Naive thymus-derived CD4-positive, alpha-beta T cell (primary cell): ENCODE measurements around the gene NFKBIA. TPM values are rescaled to one million over a fixed set of nuclear protein-coding genes. Genes with fewer than 3 reads are reported as not detected.

Source experiments
- ATAC-seq: fragments of 150-1000 bp; cut with Tn5 transposase; 2 replicates; pipeline ENCODE4 v1.10.0; 2021; ENCODE audit warnings: mild to moderate bottlenecking, moderate library complexity
- CTCF ChIA-PET: fragments of 350-600 bp; sonication (Branson Sonifier 250); formaldehyde crosslinking; loops from one replicate; lab custom pipeline; 2021; ENCODE audit warnings: antibody characterized with exemption; lab: Charles Lee
- POLR2A ChIA-PET: fragments of 350-600 bp; sonication (Branson Sonifier 250); formaldehyde crosslinking; loops from one replicate; lab custom pipeline; 2021; ENCODE audit warnings: antibody characterized with exemption, inconsistent platforms; lab: Charles Lee
- DNase-seq, 9 donors: peaks; one replicate each; pipeline versions ENCODE4 v3.0.0 to v3.0.0-alpha.2; 2020 to 2022; ENCODE audit warnings: mixed read lengths in 1 of 9
- H3K27ac ChIP-seq: one replicate; pipeline ENCODE4 v1.7.0; 2013; ENCODE audit warnings: mild to moderate bottlenecking, low read depth, low read length, moderate library complexity
- H3K27me3 ChIP-seq, 2 donors: one replicate each; pipeline ENCODE4 v1.7.0; 2013; ENCODE audit warnings: low read length in 2 of 2, mild to moderate bottlenecking in 2 of 2, moderate library complexity in 2 of 2; ENCODE audit not compliant: control insufficient read depth in 2 of 2, insufficient read depth in 2 of 2
- H3K36me3 ChIP-seq, 3 experiments: 1 replicate in 2 of 3; 2 replicates in 1 of 3; pipeline ENCODE4 v1.7.0; 2013; ENCODE audit warnings: low read length in 3 of 3, mild to moderate bottlenecking in 3 of 3, moderate library complexity in 1 of 3; ENCODE audit not compliant: insufficient read depth in 3 of 3, control insufficient read depth in 2 of 3
- H3K4me1 ChIP-seq, 2 donors: one replicate each; pipeline ENCODE4 v1.7.0; 2013; ENCODE audit warnings: low read length in 2 of 2, mild to moderate bottlenecking in 2 of 2, moderate library complexity in 1 of 2; ENCODE audit not compliant: control insufficient read depth in 2 of 2, insufficient read depth in 2 of 2
- H3K4me3 ChIP-seq: 2 replicates; pipeline ENCODE4 v1.7.0; 2013; ENCODE audit warnings: mild to moderate bottlenecking, low read length
- H3K9me3 ChIP-seq, 3 experiments: 1 replicate in 2 of 3; 2 replicates in 1 of 3; pipeline ENCODE4 v1.7.0; 2013; ENCODE audit warnings: low read length in 3 of 3; ENCODE audit not compliant: control insufficient read depth in 2 of 3
- H3K27ac Mint-ChIP-seq, 9 donors: one replicate each; pipeline ENCODE4 v1.8.0; 2020 to 2022; ENCODE audit warnings: mixed read lengths in 9 of 9, mild to moderate bottlenecking in 8 of 9, moderate library complexity in 5 of 9, inconsistent platforms in 2 of 9
- H3K27me3 Mint-ChIP-seq, 5 donors: one replicate each; pipeline ENCODE4 v1.8.0; 2021 to 2022; ENCODE audit warnings: mixed read lengths in 5 of 5, mild to moderate bottlenecking in 1 of 5
- H3K36me3 Mint-ChIP-seq, 5 donors: one replicate each; pipeline ENCODE4 v1.8.0; 2020 to 2022; ENCODE audit warnings: mixed read lengths in 5 of 5, mild to moderate bottlenecking in 3 of 5, inconsistent platforms in 1 of 5
- H3K4me1 Mint-ChIP-seq, 7 donors: one replicate each; pipeline ENCODE4 v1.8.0; 2020 to 2022; ENCODE audit warnings: mixed read lengths in 7 of 7, mild to moderate bottlenecking in 3 of 7, inconsistent platforms in 1 of 7
- H3K4me3 Mint-ChIP-seq, 10 donors: one replicate each; pipeline ENCODE4 v1.8.0; 2020 to 2022; ENCODE audit warnings: mild to moderate bottlenecking in 10 of 10, mixed read lengths in 10 of 10, moderate library complexity in 6 of 10, inconsistent platforms in 2 of 10
- H3K9me3 Mint-ChIP-seq, 11 donors: one replicate each; pipeline ENCODE4 v1.8.0; 2020 to 2022; ENCODE audit warnings: mixed read lengths in 11 of 11, mild to moderate bottlenecking in 4 of 11, inconsistent platforms in 1 of 11, moderate library complexity in 1 of 11
- intact Hi-C, 2 donors: fragments of 100-400 bp; cut with micrococcal nuclease; formaldehyde crosslinking; loops; one replicate each; pipeline ENCODE4 v1.15.1; 2023
- polyA plus RNA-seq, 2 donors: library from polyadenylated mRNA; unstranded; fragments of 300-500 nt; fragmentation: Illumina TruSeq; gene quantifications; one replicate each; pipeline ENCODE4 v1.2.3, GENCODE V29; 2021
- total RNA-seq, 6 experiments: library from RNA in 5 of 6; stranded (reverse) in 5 of 6; gene quantifications; 1 replicate in 5 of 6; 2 replicates in 1 of 6; pipeline ENCODE4 v1.2.3 and lab custom pipeline; 2021 to 2026

The NFKBIA gene
- total and polyA plus RNA-seq, 7 experiments from 2014 or later, result 144 to 1,533 (median 246) TPM

DNA sequence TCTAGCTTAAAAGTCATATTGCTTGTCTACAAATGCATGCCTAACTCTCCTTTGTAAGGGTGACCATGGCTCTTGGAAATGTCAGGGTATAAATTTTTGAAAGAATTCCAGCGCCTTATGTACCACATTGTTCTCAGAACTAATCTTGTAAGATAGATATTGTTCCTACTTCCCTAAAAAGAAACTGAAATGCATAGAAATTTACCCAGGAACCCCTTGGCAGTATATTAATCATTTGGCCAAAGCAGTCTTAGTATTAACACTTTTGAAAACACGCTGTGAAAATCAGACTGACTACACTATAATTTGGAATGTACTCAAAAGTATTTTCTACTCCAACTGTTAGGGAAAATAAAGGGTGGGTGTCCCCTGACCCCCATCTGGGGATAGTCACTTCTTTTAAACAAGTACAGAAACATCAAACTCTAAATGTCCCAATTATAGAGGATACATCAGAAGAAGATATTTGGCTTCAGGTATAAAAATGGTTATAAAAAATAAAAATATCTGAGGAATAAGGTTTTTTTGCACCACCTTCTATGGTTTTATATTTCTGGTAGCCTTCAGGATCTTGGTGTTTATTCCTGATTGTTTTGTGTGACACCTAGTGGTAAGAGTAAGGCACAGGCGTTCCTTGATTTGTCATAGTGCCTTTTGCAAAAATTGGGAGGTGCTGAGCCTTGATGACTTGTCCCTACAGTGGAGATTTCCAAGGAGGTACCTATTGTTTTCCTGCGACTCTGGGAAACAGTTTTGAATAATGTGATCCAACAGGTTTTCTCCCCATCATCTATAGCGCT lies 2.2 kb upstream of the NFKBIA start:
- H3K27ac Mint-ChIP-seq, result peak overlapping the region in 8 of 9 donors; percentile 96 to 99 (median 98)

DNA sequence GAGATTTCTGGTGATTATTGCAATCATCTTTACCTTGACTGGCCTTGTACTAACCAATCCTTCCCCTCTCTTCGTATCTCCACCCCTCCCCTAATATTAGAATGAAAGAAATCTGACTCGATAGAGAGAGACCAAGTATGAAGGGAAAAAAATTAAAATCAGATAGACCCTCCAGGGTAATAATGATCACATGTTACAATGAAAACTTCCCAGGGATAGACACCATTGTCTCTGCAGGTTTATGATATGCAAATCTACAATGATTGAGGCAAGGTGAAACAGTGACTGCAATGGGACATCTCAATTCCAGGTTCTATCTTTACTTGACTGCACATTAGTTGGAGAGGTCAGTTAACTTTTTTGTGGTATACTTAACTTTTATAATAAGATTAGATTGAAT lies 1.5 kb upstream of the NFKBIA start:
- H3K4me3 ChIP-seq, result no peak overlapping the region
- H3K4me1 ChIP-seq, result peaks cover 31 to 35% of the 10 kb centered on the region in 2 donors
- no peaks in the 10 kb centered on the region for H3K9me3 ChIP-seq
- H3K36me3 ChIP-seq, result peaks cover 14 to 25% (median 24%) of the 10 kb centered on the region in 3 experiments
- peak overlapping the region; percentile 91 to 97 (median 94) for H3K4me3 Mint-ChIP-seq
- no peaks in the 10 kb centered on the region for H3K27me3 ChIP-seq
- H3K27ac Mint-ChIP-seq, result peak overlapping the region; percentile 96 to 99 (median 98)
- CTCF ChIA-PET, result interaction anchor here (0.6 to 5.1 kb wide), 12 partner anchors 9 to 733 kb away, joined by 3 to 47 read pairs (median 6); partner anchors contain the start of gene PSMA6
- intact Hi-C loops, result loop anchor here in 1 of 2 donors (2.0 to 10.0 kb wide), 2 partner anchors 17 to 871 kb away; partner anchors contain the start of gene EAPP
- ATAC-seq (no peak), DNase-seq (no peak)
- H3K9me3 Mint-ChIP-seq, result peaks cover 0 to 3% (median 0%) of the 10 kb centered on the region in 11 donors
- H3K27me3 Mint-ChIP-seq, result peaks cover 0 to 2% (median 0%) of the 10 kb centered on the region in 5 donors
- peak overlapping the region; percentile 96 for H3K27ac ChIP-seq
- H3K36me3 Mint-ChIP-seq, result peaks cover 0 to 28% (median 24%) of the 10 kb centered on the region in 5 donors
- POLR2A ChIA-PET, result interaction anchor here (0.6 to 6.4 kb wide), 9 partner anchors 9 to 363 kb away, joined by 3 to 110 read pairs (median 35); partner anchors contain the start of genes FAM177A1, PPP2R3C, PRORP and PSMA6
- H3K4me1 Mint-ChIP-seq, result peaks cover 23 to 50% (median 46%) of the 10 kb centered on the region in 7 donors

More for the DNA sequence above, 2.2 kb upstream of the NFKBIA start:
- Histone ChIP-seq H3K36me3 (peaks cover 9 to 19% (median 18%) of the 10 kb centered on the region in 3 experiments), H3K4me1 (peaks cover 25 to 29% of the 10 kb centered on the region in 2 donors), H3K9me3 (no peaks in the 10 kb centered on the region), H3K4me3 (no peak overlapping the region), H3K27me3 (no peaks in the 10 kb centered on the region), H3K27ac (no peak overlapping the region)
- POLR2A ChIA-PET, result interaction anchor here (0.6 to 6.4 kb wide), 6 partner anchors 8 to 364 kb away, joined by 3 to 110 read pairs (median 46); partner anchors contain the start of gene PSMA6
- CTCF ChIA-PET, result interaction anchor here (0.5 to 5.1 kb wide), 13 partner anchors 8 to 253 kb away, joined by 3 to 47 read pairs (median 5); partner anchors contain the start of gene PSMA6
- Mint-ChIP-seq H3K4me3 (peak overlapping the region in 4 of 10 donors; percentile 91 to 93 (median 92)), H3K4me1 (peaks cover 21 to 44% (median 41%) of the 10 kb centered on the region in 7 donors), H3K9me3 (peaks cover 0 to 4% (median 0%) of the 10 kb centered on the region in 11 donors), H3K36me3 (peaks cover 0 to 22% (median 20%) of the 10 kb centered on the region in 5 donors), H3K27me3 (peaks cover 0 to 2% (median 0%) of the 10 kb centered on the region in 5 donors)
- intact Hi-C loops, result loop anchor here (1.0 to 10.0 kb wide), 9 partner anchors 10 to 872 kb away; partner anchors contain the start of gene EAPP (in 1 of the 2)
- ATAC-seq, result no peak
- peak in 6 of 9 donors; percentile 35 to 53 (median 44) for DNase-seq

DNA sequence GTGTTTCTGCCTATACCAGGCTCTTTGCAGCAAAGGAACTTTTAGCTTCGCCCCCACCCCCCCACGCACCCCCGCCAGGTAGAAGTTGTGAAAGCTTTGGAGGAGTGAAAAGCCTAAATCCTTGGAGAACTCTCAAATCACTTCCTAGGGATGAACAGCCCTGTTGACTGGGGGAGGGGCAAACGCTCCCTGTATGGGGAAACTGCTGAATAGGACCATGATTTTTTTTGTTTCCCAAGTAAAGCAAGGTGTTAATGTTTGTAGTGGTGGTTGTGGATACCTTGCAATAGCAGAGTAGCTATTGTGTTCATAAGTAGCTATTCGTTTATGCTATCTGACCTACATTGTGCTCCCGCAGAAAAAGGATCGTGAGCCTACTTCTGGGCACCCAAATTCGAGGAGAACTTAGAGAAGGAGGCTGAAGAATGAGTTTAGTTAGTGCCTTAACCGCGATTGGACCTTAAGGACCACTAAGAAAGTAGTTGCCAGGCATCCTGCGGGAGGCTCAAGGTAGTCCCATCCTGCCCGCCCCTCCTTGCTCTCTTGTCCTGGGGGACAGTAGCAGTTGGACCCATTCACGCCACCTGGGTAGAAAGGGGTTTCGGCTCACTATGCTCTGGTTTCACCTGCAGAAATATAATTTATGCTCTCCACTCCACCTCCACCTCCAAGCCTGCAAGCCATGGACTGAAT lies 901 bp upstream of the NFKBIA start:
- intact Hi-C loops, result loop anchor here (2.0 to 10.0 kb wide), 2 partner anchors 37 to 871 kb away; partner anchors contain the start of gene EAPP (in 1 of the 2)

DNA sequence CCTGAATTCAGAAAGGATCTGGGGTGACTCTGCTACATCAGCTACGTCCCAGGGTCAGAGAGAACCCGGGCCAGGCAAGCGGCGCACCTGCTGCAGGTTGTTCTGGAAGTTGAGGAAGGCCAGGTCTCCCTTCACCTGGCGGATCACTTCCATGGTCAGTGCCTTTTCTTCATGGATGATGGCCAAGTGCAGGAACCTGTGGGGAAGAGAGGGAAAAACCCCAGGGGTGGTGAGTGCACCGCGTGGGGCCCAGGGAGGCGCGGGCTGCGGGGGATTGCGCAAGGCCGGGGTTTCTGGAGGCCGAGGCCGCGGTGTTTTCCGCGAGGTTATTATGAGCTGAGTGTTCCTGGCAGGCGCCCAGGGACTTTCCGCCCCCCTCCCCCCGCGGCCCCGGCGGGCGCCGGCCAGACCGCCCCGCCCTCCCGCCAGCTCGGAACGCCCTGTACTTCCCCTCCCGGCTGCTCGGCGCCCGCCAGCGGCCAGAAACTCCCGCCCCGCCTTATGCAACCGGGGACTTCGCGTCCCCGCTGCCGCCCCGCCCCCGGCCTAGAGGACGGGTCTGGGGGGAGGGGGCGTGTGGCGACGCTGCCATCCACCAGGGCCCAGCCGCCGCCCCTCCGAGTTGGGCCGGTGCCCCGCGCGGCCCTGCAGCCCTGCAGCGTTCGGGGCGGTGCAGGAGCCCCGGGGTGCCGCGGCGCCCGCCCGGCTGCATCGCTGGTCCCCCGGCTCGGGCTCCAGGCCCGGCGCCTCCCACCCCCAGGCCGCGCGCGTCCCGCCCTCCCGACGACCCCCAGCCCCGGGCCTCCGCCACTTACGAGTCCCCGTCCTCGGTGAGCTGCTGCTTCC lies 723 bp downstream of the NFKBIA start:
- POLR2A ChIA-PET, result interaction anchor here (0.7 to 6.4 kb wide), 42 partner anchors 10 to 849 kb away, joined by 3 to 110 read pairs (median 5); partner anchors contain the start of genes BAZ1A, FAM177A1, PPP2R3C and PRORP
- Mint-ChIP-seq H3K4me3 (peak overlapping the region; percentile 92 to 97 (median 94)), H3K4me1 (peaks cover 28 to 69% (median 57%) of the 10 kb centered on the region in 7 donors), H3K27ac (peak overlapping the region; percentile 96 to 99 (median 98)), H3K27me3 (peaks cover 0 to 2% (median 0%) of the 10 kb centered on the region in 5 donors), H3K9me3 (peaks cover 0 to 3% (median 0%) of the 10 kb centered on the region in 11 donors), H3K36me3 (peaks cover 5 to 38% (median 31%) of the 10 kb centered on the region in 5 donors)
- DNase-seq (peak; percentile 87 to 97 (median 92)), ATAC-seq (peak; percentile 73)
- peak overlapping the region; percentile 96 for H3K27ac ChIP-seq
- H3K9me3 ChIP-seq, result no peaks in the 10 kb centered on the region
- peaks cover 42 to 43% of the 10 kb centered on the region in 2 donors for H3K4me1 ChIP-seq
- H3K27me3 ChIP-seq, result no peaks in the 10 kb centered on the region
- H3K4me3 ChIP-seq, result peak overlapping the region; percentile 85
- CTCF ChIA-PET, result interaction anchor here (1.0 to 5.1 kb wide), 9 partner anchors 11 to 263 kb away, joined by 3 to 47 read pairs (median 5); partner anchors contain the start of gene PSMA6
- H3K36me3 ChIP-seq, result peaks cover 21 to 38% (median 31%) of the 10 kb centered on the region in 3 experiments
- intact Hi-C loops, result loop anchor here (1.0 to 10.0 kb wide), 16 partner anchors 12 to 942 kb away; partner anchors contain the start of genes FAM177A1 (in 2 of the 2), PRORP (in 2 of the 2), PSMA6 (in 2 of the 2) and SRP54 (in 2 of the 2)

More for the DNA sequence above, 901 bp upstream of the NFKBIA start:
- peak overlapping the region; percentile 91 to 97 (median 94) for H3K4me3 Mint-ChIP-seq
- Histone ChIP-seq H3K27me3 (no peaks in the 10 kb centered on the region), H3K4me1 (peaks cover 37 to 41% of the 10 kb centered on the region in 2 donors), H3K27ac (peak overlapping the region; percentile 96), H3K4me3 (peak overlapping the region; percentile 85), H3K9me3 (no peaks in the 10 kb centered on the region), H3K36me3 (peaks cover 20 to 31% (median 30%) of the 10 kb centered on the region in 3 experiments)
- peak overlapping the region; percentile 96 to 99 (median 98) for H3K27ac Mint-ChIP-seq
- no peak for ATAC-seq
- POLR2A ChIA-PET, result interaction anchor here (0.6 to 6.4 kb wide), 26 partner anchors 9 to 851 kb away, joined by 3 to 110 read pairs (median 6); partner anchors contain the start of genes BAZ1A, FAM177A1, PPP2R3C and PRORP
- peaks cover 0 to 3% (median 0%) of the 10 kb centered on the region in 11 donors for H3K9me3 Mint-ChIP-seq
- H3K36me3 Mint-ChIP-seq, result peaks cover 0 to 34% (median 30%) of the 10 kb centered on the region in 5 donors
- peaks cover 28 to 56% (median 52%) of the 10 kb centered on the region in 7 donors for H3K4me1 Mint-ChIP-seq
- H3K27me3 Mint-ChIP-seq, result peaks cover 0 to 2% (median 0%) of the 10 kb centered on the region in 5 donors
- peak in 1 of 9 donors; percentile 4 for DNase-seq
- CTCF ChIA-PET, result interaction anchor here (0.6 to 5.1 kb wide), 17 partner anchors 9 to 732 kb away, joined by 3 to 47 read pairs (median 5); partner anchors contain the start of gene PSMA6
